Activated CD4-positive, alpha-beta T cell treated with anti-CD3 and anti-CD28 coated beads for 36 hours (primary cell): ENCODE results near the gene MCOLN2. TPM values are rescaled to one million over a fixed set of nuclear protein-coding genes. Genes with fewer than 3 reads are reported as not detected.
"Not testable (repeated sequence)": the region's sequence is repeated elsewhere in the genome, so short reads cannot be mapped to it uniquely, and the experiment has no call there.

Source experiments
- ATAC-seq: fragments of 200-7000 bp; cut with Tn5 transposase; one replicate; pipeline ENCODE4 v1.10.0; 2021; ENCODE audit warnings: mild to moderate bottlenecking, moderate library complexity
- CTCF ChIA-PET: fragments of 350-600 bp; sonication (Branson Sonifier 250); formaldehyde crosslinking; loops from one replicate; lab custom pipeline; 2021; ENCODE audit warnings: antibody characterized with exemption; lab: Charles Lee
- POLR2A ChIA-PET: fragments of 350-600 bp; sonication (Branson Sonifier 250); formaldehyde crosslinking; loops from one replicate; lab custom pipeline; 2021; ENCODE audit warnings: antibody characterized with exemption, inconsistent platforms; lab: Charles Lee
- DNase-seq: peaks from one replicate; pipeline ENCODE4 v3.0.0-alpha.2; 2020
- H3K27ac Mint-ChIP-seq: one replicate; pipeline ENCODE4 v1.8.0; 2021; ENCODE audit warnings: mixed read lengths
- H3K27me3 Mint-ChIP-seq: one replicate; pipeline ENCODE4 v1.8.0; 2021; ENCODE audit warnings: mixed read lengths
- H3K36me3 Mint-ChIP-seq: one replicate; pipeline ENCODE4 v1.8.0; 2021; ENCODE audit warnings: low read depth, mixed read lengths
- H3K4me1 Mint-ChIP-seq: one replicate; pipeline ENCODE4 v1.8.0; 2021; ENCODE audit warnings: mixed read lengths
- H3K4me3 Mint-ChIP-seq: one replicate; pipeline ENCODE4 v1.8.0; 2021; ENCODE audit warnings: mild to moderate bottlenecking, moderate library complexity, mixed read lengths
- H3K9me3 Mint-ChIP-seq: one replicate; pipeline ENCODE4 v1.8.0; 2021; ENCODE audit warnings: low read depth, mixed read lengths
- intact Hi-C, 2 experiments: fragments of 100-400 bp; cut with DNase I in 1 of 2; cut with micrococcal nuclease in 1 of 2; formaldehyde crosslinking; loops; one replicate each; pipeline versions ENCODE4 v1.14.2 to v1.15.1; 2022 to 2024; cut with DNase I, micrococcal nuclease
- total RNA-seq, 2 experiments: library from RNA; stranded (reverse); gene quantifications; one replicate each; pipeline ENCODE4 v1.2.3, GENCODE V29; 2021

MCOLN2 gene
- total RNA-seq, 2 experiments from 2014 or later: 32.9 to 43.5 TPM

- H3K9me3 Mint-ChIP-seq, POLR2A ChIA-PET, intact Hi-C loops, DNase-seq, H3K4me3 Mint-ChIP-seq, ATAC-seq, CTCF ChIA-PET, H3K27ac Mint-ChIP-seq, H3K27me3 Mint-ChIP-seq: not testable (repeated sequence)
- Mint-ChIP-seq H3K4me1 (peaks cover 26% of the 10 kb centered on the region), H3K36me3 (peaks cover 32% of the 10 kb centered on the region)
These were observed 10.4 kb downstream of the MCOLN2 start for GRCh38 chr1:84986561-84986960.

- peaks cover 35% of the 10 kb centered on the region for H3K36me3 Mint-ChIP-seq
- DNase-seq (no peak), ATAC-seq (no peak)
- CTCF ChIA-PET: interaction anchor here (2.2 to 4.8 kb wide), 2 partner anchors 13 to 26 kb away, joined by 5 to 21 read pairs; no protein-coding TSS in a partner anchor
- POLR2A ChIA-PET: no interaction called here
- H3K9me3 Mint-ChIP-seq: no peaks in the 10 kb centered on the region
- intact Hi-C loops: no loop called here
- no peaks in the 10 kb centered on the region for H3K27me3 Mint-ChIP-seq
- H3K4me1 Mint-ChIP-seq: peaks cover 24% of the 10 kb centered on the region
- H3K4me3 Mint-ChIP-seq: no peak overlapping the region
- no peak overlapping the region for H3K27ac Mint-ChIP-seq
These were observed 11.5 kb downstream of the MCOLN2 start for GRCh38 chr1:84985365-84985764.

GRCh38 chr1:84982395-84982794 is 14.5 kb downstream of the MCOLN2 start:
- Mint-ChIP-seq H3K27me3 (no peaks in the 10 kb centered on the region), H3K4me3 (no peak overlapping the region), H3K36me3 (peaks cover 46% of the 10 kb centered on the region), H3K4me1 (peaks cover 28% of the 10 kb centered on the region), H3K27ac (no peak overlapping the region), H3K9me3 (no peaks in the 10 kb centered on the region)
- CTCF ChIA-PET: interaction anchor here (1.2 to 4.8 kb wide), 2 partner anchors 10 to 12 kb away, joined by 4 to 21 read pairs; no protein-coding TSS in a partner anchor
- intact Hi-C loops: no loop called here
- POLR2A ChIA-PET: no interaction called here
- DNase-seq (no peak), ATAC-seq (no peak)

GRCh38 chr1:84975035-84975434 is 21.9 kb downstream of the MCOLN2 start:
- Mint-ChIP-seq H3K27ac (no peak overlapping the region), H3K4me1 (peaks cover 65% of the 10 kb centered on the region), H3K9me3 (no peaks in the 10 kb centered on the region), H3K4me3 (no peak overlapping the region), H3K27me3 (no peaks in the 10 kb centered on the region), H3K36me3 (peaks cover 20% of the 10 kb centered on the region)
- intact Hi-C loops: no loop called here
- CTCF ChIA-PET: interaction anchor here (0.8 to 1.3 kb wide), 4 partner anchors 9 to 35 kb away, joined by 3 to 4 read pairs (median 3); no protein-coding TSS in a partner anchor
- DNase-seq (peak; percentile 14), ATAC-seq (no peak)
- POLR2A ChIA-PET: no interaction called here

- DNase-seq: peak; percentile 41
- intact Hi-C loops: no loop called here
- peaks cover 14% of the 10 kb centered on the region for H3K36me3 Mint-ChIP-seq
- POLR2A ChIA-PET: interaction anchor here (2.4 kb wide), 1 partner anchor 21 kb away, joined by 16 read pairs; no protein-coding TSS in a partner anchor
- ATAC-seq: no peak
- H3K4me1 Mint-ChIP-seq: peaks cover 60% of the 10 kb centered on the region
- H3K27ac Mint-ChIP-seq: peak overlapping the region; percentile 35
- H3K9me3 Mint-ChIP-seq: no peaks in the 10 kb centered on the region
- no peaks in the 10 kb centered on the region for H3K27me3 Mint-ChIP-seq
- no peak overlapping the region for H3K4me3 Mint-ChIP-seq
- CTCF ChIA-PET: interaction anchor here (3.2 kb wide), 1 partner anchor 10 kb away, joined by 21 read pairs; no protein-coding TSS in a partner anchor
These were observed 23.2 kb downstream of the MCOLN2 start for GRCh38 chr1:84973498-84974334.

- peak overlapping the region; percentile 60 for H3K27ac Mint-ChIP-seq
- H3K4me1 Mint-ChIP-seq: peaks cover 62% of the 10 kb centered on the region
- intact Hi-C loops: loop anchor here (1.0 kb wide), 3 partner anchors 23 to 27 kb away; no protein-coding TSS in a partner anchor
- no peaks in the 10 kb centered on the region for H3K9me3 Mint-ChIP-seq
- H3K27me3 Mint-ChIP-seq: no peaks in the 10 kb centered on the region
- CTCF ChIA-PET: interaction anchor here (1.0 to 3.2 kb wide), 5 partner anchors 11 to 283 kb away, joined by 4 to 21 read pairs (median 4); no protein-coding TSS in a partner anchor
- ATAC-seq (no peak), DNase-seq (no peak)
- H3K36me3 Mint-ChIP-seq: peaks cover 19% of the 10 kb centered on the region
- POLR2A ChIA-PET: interaction anchor here (0.7 to 2.4 kb wide), 3 partner anchors 13 to 23 kb away, joined by 3 to 16 read pairs (median 7); no protein-coding TSS in a partner anchor
- H3K4me3 Mint-ChIP-seq: peak overlapping the region; percentile 15
These were observed 24.4 kb downstream of the MCOLN2 start for GRCh38 chr1:84972377-84972987.

GRCh38 chr1:84971957-84972356 is 25.0 kb downstream of the MCOLN2 start:
- intact Hi-C loops: loop anchor here (1.0 kb wide), 3 partner anchors 23 to 27 kb away; no protein-coding TSS in a partner anchor
- no peaks in the 10 kb centered on the region for H3K27me3 Mint-ChIP-seq
- POLR2A ChIA-PET: interaction anchor here (0.7 to 2.4 kb wide), 3 partner anchors 13 to 23 kb away, joined by 3 to 16 read pairs (median 7); no protein-coding TSS in a partner anchor
- peaks cover 17% of the 10 kb centered on the region for H3K36me3 Mint-ChIP-seq
- H3K4me3 Mint-ChIP-seq: peak overlapping the region; percentile 15
- CTCF ChIA-PET: interaction anchor here (1.0 to 3.2 kb wide), 5 partner anchors 11 to 283 kb away, joined by 4 to 21 read pairs (median 4); no protein-coding TSS in a partner anchor
- H3K4me1 Mint-ChIP-seq: peaks cover 62% of the 10 kb centered on the region
- no peaks in the 10 kb centered on the region for H3K9me3 Mint-ChIP-seq
- no peak for DNase-seq
- no peak overlapping the region for H3K27ac Mint-ChIP-seq
- no peak for ATAC-seq

GRCh38 chr1:84969489-84970250 is 27.2 kb downstream of the MCOLN2 start:
- POLR2A ChIA-PET: interaction anchor here (1.0 to 1.4 kb wide), 2 partner anchors 10 to 26 kb away, joined by 6 to 8 read pairs; no protein-coding TSS in a partner anchor

GRCh38 chr1:84968865-84969264 is 28.0 kb downstream of the MCOLN2 start:
- H3K4me1 Mint-ChIP-seq: peaks cover 42% of the 10 kb centered on the region
- no peaks in the 10 kb centered on the region for H3K9me3 Mint-ChIP-seq
- no peak overlapping the region for H3K4me3 Mint-ChIP-seq
- no peak for ATAC-seq
- H3K36me3 Mint-ChIP-seq: peaks cover 28% of the 10 kb centered on the region
- DNase-seq: no peak
- peak overlapping the region; percentile 9 for H3K27ac Mint-ChIP-seq
- H3K27me3 Mint-ChIP-seq: no peaks in the 10 kb centered on the region
- ChIA-PET CTCF (interaction anchor here (2.3 kb wide), 1 partner anchor 9 kb away, joined by 7 read pairs; no protein-coding TSS in a partner anchor), POLR2A (interaction anchor here (1.4 kb wide), 1 partner anchor 27 kb away, joined by 6 read pairs; no protein-coding TSS in a partner anchor)
- intact Hi-C loops: loop anchor here (1.0 kb wide), 1 partner anchor 10 kb away; no protein-coding TSS in a partner anchor

More at GRCh38 chr1:84969489-84970250, 27.2 kb downstream of the MCOLN2 start:
- CTCF ChIA-PET: interaction anchor here (2.3 kb wide), 1 partner anchor 10 kb away, joined by 7 read pairs; no protein-coding TSS in a partner anchor
- DNase-seq (peak; percentile 70), ATAC-seq (peak; percentile 83)
- Mint-ChIP-seq H3K4me1 (peaks cover 50% of the 10 kb centered on the region), H3K9me3 (no peaks in the 10 kb centered on the region), H3K4me3 (peak overlapping the region; percentile 43), H3K36me3 (peaks cover 26% of the 10 kb centered on the region), H3K27ac (peak overlapping the region; percentile 83), H3K27me3 (no peaks in the 10 kb centered on the region)
- intact Hi-C loops: loop anchor here (1.0 kb wide), 1 partner anchor 10 kb away; no protein-coding TSS in a partner anchor

- peaks cover 38% of the 10 kb centered on the region for H3K4me1 Mint-ChIP-seq
- intact Hi-C loops: no loop called here
- no peak overlapping the region for H3K27ac Mint-ChIP-seq
- no peak for ATAC-seq
- H3K9me3 Mint-ChIP-seq: peaks cover 6% of the 10 kb centered on the region
- ChIA-PET CTCF (interaction anchor here (2.3 kb wide), 1 partner anchor 8 kb away, joined by 7 read pairs; no protein-coding TSS in a partner anchor), POLR2A (no interaction called here)
- no peak overlapping the region for H3K4me3 Mint-ChIP-seq
- DNase-seq: no peak
- no peaks in the 10 kb centered on the region for H3K27me3 Mint-ChIP-seq
- peaks cover 35% of the 10 kb centered on the region for H3K36me3 Mint-ChIP-seq
These were observed 28.8 kb downstream of the MCOLN2 start for GRCh38 chr1:84968101-84968500.
